CD4-positive, alpha-beta T cell treated with Interleukin-1 beta for 1 hour (primary cell): Measurements from ENCODE around the gene GRIK3.

ENCODE experiments used
- DNase-seq, 2 donors: peaks; one replicate each; pipeline ENCODE4 v3.0.0-alpha.2; 2020 to 2022

GRIK3 gene

DNA sequence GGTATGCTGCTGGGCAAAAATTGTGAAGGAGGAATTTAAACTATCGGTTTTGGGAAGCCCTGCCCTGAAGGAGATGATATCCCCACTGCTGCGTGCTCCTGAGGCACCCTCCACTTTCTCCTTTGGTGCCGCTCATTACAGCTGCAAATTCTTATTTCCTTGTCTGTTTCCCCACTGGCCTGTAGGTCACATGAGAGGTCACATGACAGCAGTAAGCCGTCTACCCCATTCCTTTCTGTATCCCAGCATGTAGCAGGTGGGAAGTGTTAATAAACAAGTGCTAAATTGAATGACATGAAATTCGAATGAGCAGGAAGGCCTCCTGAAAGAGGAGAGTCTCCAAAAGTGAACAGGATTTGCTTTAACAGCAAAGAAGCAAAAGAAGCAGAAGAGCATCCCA lies 58.7 kb downstream of the GRIK3 start:
- no peak for DNase-seq

DNA sequence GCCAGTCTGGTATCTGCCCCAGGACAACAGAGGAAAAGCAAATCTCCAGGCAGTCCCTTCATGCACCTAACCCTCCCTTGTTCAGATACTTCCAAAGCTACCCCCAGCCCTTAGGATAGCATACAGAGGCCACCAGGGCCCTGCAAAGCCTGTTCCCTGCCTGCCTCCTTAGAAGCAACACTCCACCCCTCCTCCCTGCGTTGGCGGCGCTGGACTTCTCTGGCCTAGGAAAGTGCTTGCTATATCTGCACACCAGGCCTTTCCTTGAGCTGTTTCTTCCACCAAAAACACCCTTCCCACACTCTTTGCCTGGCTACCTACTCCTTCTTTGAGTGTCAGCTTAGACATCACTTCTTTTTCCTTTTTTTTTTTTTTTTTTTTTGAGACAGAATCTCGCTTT lies 61.3 kb downstream of the GRIK3 start:
- DNase-seq: no peak

DNA sequence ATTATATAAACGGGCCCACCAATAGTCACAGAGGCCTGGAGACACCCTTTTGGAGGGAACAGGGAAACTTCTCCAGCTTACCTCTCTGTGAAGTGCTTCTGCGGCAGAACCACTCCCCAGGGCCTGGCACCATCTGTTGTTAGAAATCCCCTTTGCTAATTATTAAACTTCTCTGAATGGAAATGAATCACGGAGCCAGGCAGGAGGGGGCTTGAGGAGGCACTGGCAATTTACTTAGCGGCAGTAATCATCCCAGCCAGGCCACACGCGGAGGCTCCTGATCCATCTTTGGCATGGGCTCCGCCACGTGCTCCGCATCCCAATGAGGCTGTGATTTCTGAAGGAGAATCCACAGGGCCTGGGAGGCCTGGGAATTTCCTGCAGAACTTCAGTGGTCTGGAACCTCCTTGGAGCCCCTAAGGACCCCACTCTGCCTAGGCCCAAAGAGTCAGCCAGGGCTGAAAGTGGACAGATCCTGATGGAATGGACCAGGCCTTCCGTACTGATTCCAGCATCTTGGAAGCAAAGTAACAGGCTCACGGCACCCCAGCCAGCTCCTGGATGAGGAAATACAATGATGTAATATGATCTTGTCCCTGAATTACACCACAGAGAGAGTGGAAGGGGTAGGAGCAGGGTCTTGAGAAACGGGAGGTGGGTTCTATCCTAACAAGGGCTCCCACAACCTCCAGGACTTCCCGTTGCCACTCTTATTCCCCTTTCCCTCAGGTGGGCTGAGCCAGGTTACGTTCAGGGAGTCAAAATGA lies 62.3 kb downstream of the GRIK3 start:
- no peak for DNase-seq

DNA sequence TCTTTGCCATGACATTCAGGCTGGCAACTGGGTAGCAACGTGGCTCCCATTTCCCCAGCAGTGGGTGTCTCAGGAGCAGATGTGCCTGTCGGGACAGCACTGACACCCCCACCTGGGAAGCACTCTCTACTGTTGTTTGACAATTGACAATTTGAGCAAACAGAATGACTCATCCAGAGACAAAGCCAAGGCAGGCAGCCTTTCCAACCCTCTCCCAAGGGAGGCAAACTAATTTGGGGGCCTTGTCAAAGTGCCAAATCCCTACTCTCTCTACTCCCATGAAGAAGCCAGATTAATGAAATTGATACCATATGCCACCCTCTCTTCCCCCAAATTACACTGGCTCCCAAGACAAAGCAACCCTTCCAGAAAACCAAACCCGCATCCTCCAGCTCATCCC lies 65.6 kb downstream of the GRIK3 start:
- no peak for DNase-seq

DNA sequence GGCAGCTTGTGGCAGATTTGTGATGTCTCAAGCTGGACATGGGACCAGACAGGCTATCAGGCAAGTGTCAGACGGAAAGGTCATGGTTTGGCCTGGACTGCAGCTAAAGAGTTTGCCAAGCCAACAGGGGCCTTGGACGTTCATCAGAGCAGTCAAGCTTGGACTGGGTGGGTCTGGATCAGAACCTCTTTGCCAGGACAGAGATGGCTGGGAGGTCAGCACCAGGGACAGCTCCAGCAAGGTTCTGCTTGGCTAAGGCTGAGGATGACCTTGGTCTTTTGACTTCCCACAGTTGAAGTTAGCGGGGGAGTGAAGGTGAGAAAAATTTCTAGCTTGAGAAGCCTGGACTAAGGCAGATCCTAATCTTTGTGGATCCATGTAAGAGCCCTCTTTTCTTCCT lies 68.1 kb downstream of the GRIK3 start:
- DNase-seq: no peak

DNA sequence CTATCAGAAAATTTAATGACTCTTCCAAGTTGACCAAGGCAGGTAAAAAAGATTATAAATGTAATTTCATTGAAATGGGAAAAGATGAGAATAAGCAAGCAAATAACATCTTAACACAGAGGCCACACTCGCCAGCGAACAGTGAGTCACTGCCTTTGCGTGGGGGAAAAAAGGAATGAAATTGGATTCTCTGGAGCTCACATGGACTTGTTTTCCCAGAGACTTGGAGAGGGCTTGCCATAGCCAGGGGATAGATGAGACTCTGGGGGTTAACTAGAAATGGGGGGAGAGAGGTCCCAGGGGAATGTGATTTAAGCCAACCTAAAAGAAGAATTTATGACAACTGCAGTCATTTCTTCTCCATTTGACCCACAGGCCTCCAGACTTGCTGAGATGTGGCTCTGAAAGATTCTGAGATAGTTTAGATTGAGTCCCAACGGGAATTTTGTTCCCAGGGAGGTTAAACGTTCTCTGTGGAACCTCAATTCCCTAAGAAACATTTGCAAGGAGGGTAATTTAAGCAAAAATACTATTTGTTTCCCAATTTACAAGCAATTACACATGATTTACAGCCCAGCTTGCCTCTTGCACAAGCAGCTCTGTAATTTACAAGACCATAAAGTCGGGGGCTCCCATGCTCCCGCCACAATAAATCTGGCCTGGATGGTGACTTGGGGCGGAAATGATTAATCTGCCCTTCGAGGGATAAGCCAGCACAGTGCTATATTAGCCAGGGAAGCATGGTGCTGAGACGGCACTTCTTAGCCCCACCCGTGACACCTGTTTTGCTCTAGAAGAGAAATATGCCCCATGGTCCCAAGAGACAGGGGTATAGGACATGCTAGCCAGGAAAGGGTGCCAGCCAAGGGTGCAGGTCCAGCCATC lies 68.8 kb downstream of the GRIK3 start:
- no peak for DNase-seq

DNA sequence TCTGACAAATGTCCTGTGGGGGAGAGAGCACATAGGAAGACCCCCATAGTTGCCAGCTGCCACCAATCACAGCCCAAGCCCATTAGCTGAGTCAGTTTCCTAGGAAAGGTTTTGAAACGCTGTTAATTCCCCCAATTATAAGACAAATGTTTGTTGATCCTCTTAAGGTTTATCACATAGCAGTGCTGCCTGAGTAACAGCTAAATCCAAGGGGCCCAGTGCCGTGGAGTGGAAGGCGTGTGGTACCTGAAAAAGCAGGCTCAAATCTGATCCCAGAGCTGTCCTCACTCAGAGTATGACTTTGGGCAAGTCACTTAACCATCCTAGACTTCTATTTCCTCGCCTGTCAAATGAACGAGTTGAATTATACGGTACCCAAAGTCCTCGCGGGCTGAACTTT lies 69.5 kb downstream of the GRIK3 start:
- no peak for DNase-seq

DNA sequence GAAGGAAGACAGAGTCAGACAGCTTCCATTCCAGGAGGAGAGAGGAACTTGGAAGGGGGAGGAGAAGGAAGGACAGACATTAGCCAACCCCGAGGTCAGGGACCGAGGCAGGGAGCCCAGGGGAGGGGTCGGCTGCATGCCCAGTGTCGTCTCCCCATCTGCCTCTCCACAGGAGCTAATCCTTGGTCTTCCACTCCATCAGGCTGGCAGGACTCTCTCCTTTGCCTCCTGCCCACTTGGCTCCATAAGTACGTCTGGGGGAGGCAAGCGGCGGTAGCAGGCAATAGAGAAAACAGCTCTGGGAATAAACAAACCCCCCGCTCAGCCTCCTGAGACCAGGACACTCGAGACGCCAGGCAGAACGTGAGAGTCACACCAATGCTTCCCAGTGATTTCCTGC lies 71.3 kb downstream of the GRIK3 start:
- DNase-seq: no peak

DNA sequence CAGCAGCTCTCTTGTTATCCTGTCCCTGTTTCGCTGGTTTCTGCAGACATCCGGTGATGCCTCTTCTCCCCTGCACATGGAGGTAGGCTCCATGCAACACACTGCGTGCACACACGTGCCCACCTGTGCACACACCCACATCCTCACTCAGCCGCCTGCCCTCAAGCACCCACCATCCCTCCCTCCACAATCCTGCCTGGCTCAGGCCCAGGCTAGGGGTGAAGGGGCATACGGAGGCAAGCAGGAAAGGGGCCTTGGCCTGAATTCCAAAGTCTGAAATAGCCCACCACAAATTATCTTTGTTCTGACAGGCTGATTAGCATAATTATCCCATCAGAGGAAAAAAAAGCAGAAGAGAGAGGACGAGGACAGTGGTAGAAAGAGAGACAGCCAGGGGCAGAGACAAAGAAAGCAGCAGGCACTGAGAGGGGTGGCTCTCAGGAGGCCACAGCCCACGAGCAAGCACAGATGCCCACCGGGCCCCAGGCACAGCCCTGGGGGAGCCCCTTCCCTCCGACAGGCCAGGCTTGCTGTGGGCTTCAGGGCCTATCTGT lies 73.2 kb downstream of the GRIK3 start:
- no peak for DNase-seq

DNA sequence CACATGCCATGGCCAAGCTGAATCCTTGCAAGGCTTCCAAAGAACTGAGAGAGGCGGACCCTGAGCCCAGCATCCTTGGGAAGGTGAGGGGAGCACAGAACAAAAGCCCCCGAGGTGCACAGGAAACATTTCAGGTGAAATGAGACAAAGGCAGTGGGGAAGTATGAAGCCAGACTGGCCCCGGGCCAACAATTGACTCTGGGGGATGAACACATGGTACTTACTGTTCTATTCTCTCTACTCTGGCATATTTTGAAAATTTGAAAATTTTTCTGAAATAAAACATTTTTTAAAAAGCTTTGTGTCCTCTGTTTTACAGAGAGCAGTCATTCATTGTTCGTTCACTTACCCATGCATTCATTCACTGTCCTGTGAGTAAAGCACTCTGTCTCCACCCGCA lies 77.7 kb downstream of the GRIK3 start:
- DNase-seq: no peak

DNA sequence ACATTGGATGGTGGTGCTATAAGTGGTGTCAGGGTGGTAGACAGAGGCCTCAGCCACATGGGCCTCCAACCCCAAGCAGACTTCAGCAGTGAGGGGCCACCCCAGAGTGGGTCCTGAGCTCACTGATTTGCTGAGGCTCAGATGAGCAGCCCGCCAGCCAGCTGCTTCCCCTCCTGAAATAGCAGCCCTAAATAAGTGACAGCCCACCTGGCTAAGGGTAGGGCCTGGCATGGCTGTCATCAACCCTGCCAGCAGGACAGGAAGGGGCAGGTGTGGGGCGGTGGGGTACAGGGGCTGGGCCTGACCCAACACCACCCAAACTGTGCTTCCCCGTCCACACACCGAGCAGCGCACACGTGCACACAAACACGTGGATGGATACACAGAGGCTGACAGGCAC lies 79.3 kb downstream of the GRIK3 start:
- DNase-seq: no peak

DNA sequence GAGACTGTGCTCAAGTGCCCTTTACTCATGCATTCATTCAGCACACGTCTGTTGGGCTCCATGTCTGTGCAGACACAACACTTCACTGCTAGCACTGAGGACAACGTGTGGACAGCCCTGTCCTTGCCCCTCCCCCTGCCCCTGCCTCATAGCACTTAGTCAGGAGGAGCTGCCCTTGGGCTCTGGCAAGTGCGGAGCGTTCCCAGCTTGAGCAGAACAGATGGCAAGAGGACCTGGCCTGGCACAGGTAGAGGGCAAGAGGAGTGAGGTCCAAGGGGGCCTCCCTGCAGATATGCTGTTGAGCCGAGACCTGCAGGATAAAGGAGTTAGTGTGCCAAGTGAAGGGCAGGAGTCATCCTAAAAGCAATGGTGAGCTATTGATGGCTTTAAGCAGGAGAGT lies 81.3 kb downstream of the GRIK3 start:
- DNase-seq: no peak

DNA sequence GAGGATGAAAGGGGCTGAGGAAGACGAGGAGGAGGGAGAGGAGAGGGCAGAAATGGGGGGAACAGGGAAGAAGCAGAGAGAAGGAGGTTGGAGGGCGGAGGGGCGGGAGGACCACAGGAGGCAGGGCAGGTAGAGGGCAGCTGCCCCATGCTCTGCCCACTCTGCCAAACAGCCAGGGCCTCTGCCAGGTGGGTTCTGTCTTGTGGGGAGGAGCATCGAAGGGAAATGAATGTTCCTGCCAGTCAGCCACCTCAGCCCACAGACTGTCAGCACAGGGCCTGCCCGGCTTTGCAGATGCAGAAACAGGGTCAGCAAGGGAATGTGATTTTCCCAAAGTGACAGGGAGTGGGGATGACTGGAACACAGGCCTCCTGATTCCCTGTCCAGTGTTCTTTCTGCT lies 82.6 kb downstream of the GRIK3 start:
- DNase-seq: no peak

DNA sequence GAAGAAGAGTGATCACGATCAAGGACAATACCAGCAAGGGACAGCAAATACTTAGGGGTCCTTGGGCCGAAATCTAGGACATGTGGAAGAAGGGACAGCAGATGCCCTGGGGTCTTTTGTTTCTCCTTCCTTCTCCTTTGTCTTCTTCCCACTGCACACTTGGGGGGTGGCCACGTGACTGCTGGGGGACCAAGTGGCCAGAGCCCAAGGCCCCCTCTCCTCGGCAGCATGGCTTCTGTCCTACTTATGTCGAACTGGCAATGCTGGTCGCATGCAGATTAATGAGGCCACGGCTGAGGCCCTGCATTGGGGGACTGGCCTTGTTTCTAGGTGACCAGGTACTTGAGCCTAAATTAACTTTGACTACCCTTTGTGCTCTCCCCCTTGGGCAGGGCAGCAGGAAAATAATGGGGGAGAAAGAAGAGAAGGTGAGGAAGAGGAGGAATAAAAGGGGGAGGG lies 83.0 kb downstream of the GRIK3 start:
- DNase-seq: no peak

DNA sequence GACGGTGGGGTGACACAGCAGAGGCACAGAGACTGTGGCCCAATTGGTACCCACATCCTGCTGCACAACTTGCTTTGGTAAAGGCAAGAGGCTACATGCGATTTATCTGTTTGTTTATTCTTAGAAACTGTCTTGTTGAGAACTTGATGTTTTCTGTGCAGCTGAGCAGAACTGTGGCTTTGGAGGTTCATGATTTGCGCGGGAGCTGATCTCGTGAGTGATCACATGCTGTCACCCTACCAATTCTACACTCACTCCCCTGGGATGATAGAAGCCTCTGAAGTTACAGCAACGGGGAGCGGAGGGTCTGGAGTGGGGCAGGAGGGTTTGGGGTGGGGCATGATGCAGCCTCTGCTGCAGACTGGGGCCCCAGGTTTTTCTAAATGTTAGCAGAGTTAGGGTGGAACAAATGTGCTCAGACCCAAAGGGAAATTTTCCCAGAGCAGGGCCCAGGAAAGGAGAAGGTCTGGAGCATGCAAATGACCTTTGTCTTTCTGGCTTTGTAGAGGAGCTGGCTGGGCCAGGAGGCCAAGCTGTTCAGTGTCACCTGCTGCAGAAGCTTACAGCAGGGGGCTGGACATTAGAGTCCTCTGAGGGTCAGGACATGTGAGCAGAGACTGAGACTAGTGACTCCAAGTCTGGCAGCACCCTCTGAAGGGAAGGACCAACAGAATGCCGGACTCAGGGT lies 83.6 kb downstream of the GRIK3 start:
- DNase-seq: no peak

DNA sequence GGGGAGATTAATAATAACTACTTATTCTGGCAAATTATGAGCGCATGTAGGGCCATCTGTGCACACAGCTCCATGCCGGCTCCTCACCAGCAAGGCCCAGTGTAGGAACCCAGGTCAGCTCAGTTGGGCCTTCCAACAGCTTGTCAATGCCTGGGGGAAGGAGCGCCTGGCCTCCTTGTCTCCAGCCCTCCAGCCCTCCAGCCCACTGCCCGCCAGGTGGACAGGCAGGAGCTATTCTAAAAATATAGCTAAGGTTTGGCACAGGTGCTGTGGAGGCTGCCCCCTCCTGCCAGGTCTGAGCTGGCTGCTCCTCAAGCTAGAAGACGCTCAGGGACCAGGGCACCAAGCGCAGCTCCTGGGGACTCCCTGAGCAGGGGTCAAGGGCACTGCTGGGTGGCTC lies 85.7 kb downstream of the GRIK3 start:
- no peak for DNase-seq

DNA sequence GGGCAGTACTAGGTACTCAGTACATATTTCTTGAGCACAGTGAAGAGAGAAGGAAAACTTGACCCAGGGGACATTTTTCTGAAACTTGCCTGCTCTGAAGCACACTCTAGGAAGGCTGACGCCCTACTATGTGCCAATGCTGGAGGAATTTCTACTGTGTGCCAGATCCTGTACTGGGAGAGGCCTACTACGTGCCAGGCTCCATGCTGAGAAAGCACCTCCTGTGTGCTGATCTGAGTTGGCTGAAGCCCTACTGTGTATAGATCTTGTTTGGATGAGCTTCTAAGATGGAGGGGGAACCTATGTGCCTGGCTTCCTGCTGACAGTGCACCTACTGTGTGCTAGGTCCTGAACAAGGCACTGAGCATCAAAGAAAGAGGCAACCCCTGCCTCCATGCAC lies 86.2 kb downstream of the GRIK3 start:
- no peak for DNase-seq

DNA sequence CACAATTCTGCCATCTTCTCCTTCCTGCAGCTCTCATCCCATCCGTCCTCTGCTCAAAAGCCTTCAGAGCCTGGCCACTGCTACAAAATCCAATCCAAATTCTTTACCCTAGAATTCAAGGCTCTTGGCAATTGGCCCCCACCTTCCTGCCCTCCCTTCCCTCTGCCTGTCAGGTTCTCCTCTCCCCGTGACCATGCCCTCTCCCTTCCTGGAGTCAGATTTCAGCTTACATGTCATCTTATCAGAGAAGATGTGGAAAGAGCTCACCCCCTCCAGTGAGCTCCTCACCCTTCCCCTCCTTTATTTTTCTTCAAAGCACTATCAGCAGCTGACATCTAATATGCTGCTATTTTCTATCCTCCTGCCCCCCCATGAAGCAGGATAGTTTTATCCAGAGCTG lies 86.9 kb downstream of the GRIK3 start:
- DNase-seq: no peak

DNA sequence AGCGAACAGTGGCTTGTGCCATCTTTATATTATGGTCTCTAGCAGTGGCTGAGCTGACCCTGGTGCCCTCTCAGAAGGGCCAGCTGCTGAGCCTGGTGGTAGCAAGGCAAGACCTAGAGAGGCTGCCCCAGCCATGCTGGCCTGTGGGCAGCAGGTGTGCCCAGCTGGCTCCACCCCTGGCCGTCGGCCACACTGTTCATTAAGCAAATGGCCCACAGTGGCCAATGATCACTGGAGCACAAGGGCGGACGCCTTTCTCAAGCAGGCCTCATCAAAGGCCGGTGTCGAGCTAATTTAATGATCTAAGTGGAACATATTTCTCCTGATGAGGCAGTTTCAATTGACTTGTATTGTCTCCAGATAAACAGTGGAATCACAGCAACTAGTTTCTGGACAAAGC lies 89.4 kb downstream of the GRIK3 start:
- no peak for DNase-seq

DNA sequence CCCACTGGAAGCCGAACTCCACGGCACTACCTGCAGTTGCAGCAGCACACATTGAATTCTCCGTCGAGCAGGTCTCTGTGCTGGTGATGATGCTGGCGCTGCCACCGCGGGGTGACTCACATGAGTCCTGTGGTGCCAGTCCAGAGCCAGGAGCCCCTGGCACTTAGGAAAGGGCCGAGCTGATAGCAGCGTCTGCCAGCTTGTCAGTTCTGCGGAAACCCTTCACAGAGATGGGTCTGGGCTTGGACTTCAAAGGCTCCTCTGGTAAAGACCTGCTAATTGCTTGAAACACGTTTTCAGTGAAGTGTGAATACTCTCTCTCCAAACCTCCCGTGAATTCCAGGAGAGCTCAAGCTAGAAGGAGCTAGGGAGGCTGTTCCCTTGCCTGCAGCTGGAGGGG lies 92.2 kb downstream of the GRIK3 start:
- no peak for DNase-seq

DNA sequence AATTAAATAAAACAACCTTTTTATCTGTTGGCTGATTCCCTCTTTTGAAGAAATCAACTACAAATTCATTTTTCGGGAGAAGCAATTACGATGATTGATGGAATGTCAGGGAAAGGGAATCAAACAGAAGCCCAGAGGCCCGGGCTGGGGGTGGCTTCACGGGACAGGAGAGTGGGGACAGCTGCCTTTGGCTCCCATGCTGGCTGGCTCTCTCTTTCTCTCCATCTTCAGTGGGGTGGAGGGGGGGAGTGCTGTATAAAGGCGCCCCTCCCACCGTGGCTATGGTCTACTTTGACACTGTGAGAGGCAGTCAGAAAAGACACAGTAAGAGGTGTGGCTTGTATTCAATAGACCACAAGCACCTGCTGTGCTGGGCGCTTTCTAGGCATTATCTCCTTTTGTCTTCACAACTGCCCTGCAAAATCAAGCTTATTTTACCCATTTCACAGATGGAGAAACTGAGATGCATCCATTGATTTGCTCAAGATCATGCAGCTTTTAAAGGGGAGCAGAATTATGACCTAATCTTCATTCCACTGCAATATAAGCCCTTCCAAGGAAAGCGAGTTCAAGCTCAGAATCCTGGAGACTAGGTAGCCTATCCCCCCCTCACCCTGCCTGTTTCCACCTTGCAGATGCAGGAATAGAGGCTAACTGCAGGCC lies 92.9 kb downstream of the GRIK3 start:
- DNase-seq: no peak

DNA sequence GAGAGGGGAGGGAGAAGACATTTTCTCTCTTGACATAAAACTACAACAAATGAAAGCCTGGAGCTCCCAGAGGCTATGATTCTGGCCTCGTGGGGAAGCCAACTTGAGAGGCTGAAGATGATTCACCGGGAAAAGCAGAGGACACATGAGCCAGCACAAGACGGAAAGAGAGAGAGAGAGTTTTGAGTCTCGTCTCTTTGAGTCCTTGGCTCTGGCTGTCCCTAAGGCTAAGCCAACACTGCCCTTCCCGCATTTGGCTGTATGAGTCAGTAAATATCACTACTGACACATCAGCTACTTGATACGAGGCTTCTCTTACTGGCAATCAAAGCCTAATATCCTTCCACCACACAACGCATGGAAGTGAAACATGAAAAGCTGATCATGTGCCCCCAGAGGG lies 95.5 kb downstream of the GRIK3 start:
- DNase-seq: no peak

DNA sequence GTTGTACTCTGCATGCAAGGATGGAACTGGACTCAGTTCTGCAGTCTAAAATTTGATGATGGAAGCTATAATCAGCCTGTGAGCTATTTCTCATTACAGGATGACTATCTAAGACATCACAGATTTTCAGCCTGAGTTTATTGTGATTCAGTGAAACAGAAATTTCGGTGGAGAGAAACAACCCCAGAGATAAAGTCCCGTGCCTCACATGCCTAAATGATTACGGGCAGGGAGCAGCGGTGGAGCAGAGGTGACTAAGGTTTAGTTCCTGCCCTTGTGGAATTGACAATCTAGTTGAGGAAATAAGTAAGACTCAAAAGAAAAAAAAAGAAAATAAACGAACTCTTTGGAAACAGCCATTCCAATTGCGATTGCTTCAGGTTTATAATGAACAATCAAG lies 96.9 kb downstream of the GRIK3 start:
- no peak for DNase-seq
